ENCODE measurements around the gene KCNB1. TPM values are rescaled to one million over a fixed set of nuclear protein-coding genes. Genes with fewer than 3 reads are reported as not detected.

The KCNB1 gene
- total RNA-seq, 1 experiment from 2014 or later: not detected

GRCh38 chr20:49392745-49393144 lies 89.7 kb downstream of the KCNB1 start:
- no peak for DNase-seq (ENCODE audit: low spot score)

- DNase-seq (ENCODE audit: low spot score): no peak
These were observed 90.8 kb downstream of the KCNB1 start for GRCh38 chr20:49391404-49392245.

- no peak for DNase-seq (ENCODE audit: low spot score)
These were observed 92.6 kb downstream of the KCNB1 start for GRCh38 chr20:49389854-49390253.

- DNase-seq (ENCODE audit: low spot score): no peak
These were observed 93.7 kb downstream of the KCNB1 start for GRCh38 chr20:49388744-49389143.

- no peak for DNase-seq (ENCODE audit: low spot score)
These were observed 94.9 kb downstream of the KCNB1 start for GRCh38 chr20:49387581-49387939.

- no peak for DNase-seq (ENCODE audit: low spot score)
These were observed 95.5 kb downstream of the KCNB1 start for GRCh38 chr20:49386848-49387580.

GRCh38 chr20:49385465-49385864 lies 97.0 kb downstream of the KCNB1 start:
- DNase-seq (ENCODE audit: low spot score): peak; percentile 55

GRCh38 chr20:49384437-49385434 lies 97.7 kb downstream of the KCNB1 start:
- peak; percentile 84 for DNase-seq (ENCODE audit: low spot score)

- peak; percentile 25 for DNase-seq (ENCODE audit: low spot score)
These were observed 100.6 kb downstream of the KCNB1 start for GRCh38 chr20:49381558-49382493.

GRCh38 chr20:49380337-49380780 lies 102.1 kb downstream of the KCNB1 start:
- DNase-seq (ENCODE audit: low spot score): no peak

- DNase-seq (ENCODE audit: low spot score): no peak
These were observed 103.1 kb downstream of the KCNB1 start for GRCh38 chr20:49379338-49379737.

GRCh38 chr20:49377326-49377725 lies 105.1 kb downstream of the KCNB1 start:
- no peak for DNase-seq (ENCODE audit: low spot score)

GRCh38 chr20:49375170-49375569 lies 107.3 kb downstream of the KCNB1 start:
- no peak for DNase-seq (ENCODE audit: low spot score)

- DNase-seq (ENCODE audit: low spot score): no peak
These were observed 110.3 kb downstream of the KCNB1 start for GRCh38 chr20:49372095-49372734.

- no peak for DNase-seq (ENCODE audit: low spot score)
These were observed 113.9 kb downstream of the KCNB1 start for GRCh38 chr20:49368596-49368995.

GRCh38 chr20:49367113-49367512 lies 115.4 kb downstream of the KCNB1 start:
- no peak for DNase-seq (ENCODE audit: low spot score)

- DNase-seq (ENCODE audit: low spot score): no peak
These were observed 115.8 kb downstream of the KCNB1 start for GRCh38 chr20:49366687-49367086.

GRCh38 chr20:49361862-49362660 lies 120.4 kb downstream of the KCNB1 start:
- no peak for DNase-seq (ENCODE audit: low spot score)

Data from HT-29 (cell line).